ENCODE measurements around the gene VPS18.
"Not testable (repeated sequence)": the region's sequence is repeated elsewhere in the genome, so short reads cannot be mapped to it uniquely, and the experiment has no call there.

The VPS18 gene

GRCh38 chr15:40893733-40894680, at the start of gene VPS18:
Gene VPS18 (plus strand): TSS chr15:40894450. CDS start chr15:40894769, 319 bp downstream.
- DNase-seq, result peak; percentile 97 to 98

GRCh38 chr15:40844696-40845030, 49.6 kb upstream of the VPS18 start:
- DNase-seq, result peak; percentile 19 to 27

- DNase-seq, result no peak
Measured at GRCh38 chr15:40845036-40845435, 49.2 kb upstream of the VPS18 start.

GRCh38 chr15:40845511-40846284, 48.6 kb upstream of the VPS18 start:
- no peak for DNase-seq

GRCh38 chr15:40846841-40847222, 47.4 kb upstream of the VPS18 start:
- DNase-seq, result no peak

- DNase-seq, result peak; percentile 12 to 59
Measured at GRCh38 chr15:40847223-40847961, 46.9 kb upstream of the VPS18 start.

GRCh38 chr15:40850576-40851112, 43.6 kb upstream of the VPS18 start:
- no peak for DNase-seq

- DNase-seq, result no peak
Measured at GRCh38 chr15:40852529-40852928, 41.7 kb upstream of the VPS18 start.

- no peak for DNase-seq
Measured at GRCh38 chr15:40853241-40853890, 40.9 kb upstream of the VPS18 start.

- DNase-seq, result no peak
Measured at GRCh38 chr15:40854161-40854560, 40.1 kb upstream of the VPS18 start.

GRCh38 chr15:40855706-40856234, 38.5 kb upstream of the VPS18 start:
- DNase-seq, result no peak

- no peak for DNase-seq
Measured at GRCh38 chr15:40856746-40857145, 37.5 kb upstream of the VPS18 start.

GRCh38 chr15:40857601-40858341, 36.5 kb upstream of the VPS18 start:
- peak; percentile 73 to 83 for DNase-seq

GRCh38 chr15:40858706-40859105, 35.5 kb upstream of the VPS18 start:
- no peak for DNase-seq

GRCh38 chr15:40859206-40859851, 34.9 kb upstream of the VPS18 start:
- DNase-seq, result peak; percentile 76 to 82

GRCh38 chr15:40861147-40861546, 33.1 kb upstream of the VPS18 start:
- DNase-seq, result not testable (repeated sequence)

GRCh38 chr15:40863660-40864270, 30.5 kb upstream of the VPS18 start:
- DNase-seq, result no peak

- no peak for DNase-seq
Measured at GRCh38 chr15:40867199-40867598, 27.1 kb upstream of the VPS18 start.

GRCh38 chr15:40869686-40870085, 24.6 kb upstream of the VPS18 start:
- no peak for DNase-seq

GRCh38 chr15:40870716-40871115, 23.5 kb upstream of the VPS18 start:
- DNase-seq, result no peak

Data from CD4-positive, alpha-beta T cell treated with Interferon alpha-2 for 1 hour (primary cell).